ENCODE measurements around the gene SBF2. TPM values are rescaled to one million over a fixed set of nuclear protein-coding genes. Genes with fewer than 3 reads are reported as not detected.
"Not testable (repeated sequence)": the region's sequence is repeated elsewhere in the genome, so short reads cannot be mapped to it uniquely, and the experiment has no call there.

Gene SBF2
- total RNA-seq, 4 donors from 2014 or later = 20.6 to 48.6 (median 26.0) TPM

DNA sequence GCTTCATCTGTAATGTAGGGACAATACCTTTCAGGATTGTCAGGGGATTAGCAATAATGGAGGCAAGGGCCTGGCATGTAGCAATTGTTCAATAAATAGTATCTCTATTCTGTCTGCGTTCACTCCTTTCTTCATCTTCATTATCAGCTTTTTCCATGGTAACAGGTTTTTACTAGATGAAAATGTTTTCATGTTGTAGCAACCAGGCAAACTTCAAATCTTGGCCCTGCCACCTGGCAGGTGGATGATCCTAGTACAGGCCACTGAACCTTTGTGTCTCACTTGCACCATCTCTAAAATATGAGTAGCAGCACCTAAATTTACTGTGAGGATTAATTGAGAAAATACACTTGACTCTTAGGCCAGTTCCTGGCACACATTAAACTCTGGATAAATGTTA lies 546.8 kb downstream of the SBF2 start:
- Histone ChIP-seq H3K27me3 (no peaks in the 10 kb centered on the region), H3K36me3 (peaks cover 0 to 61% (median 7%) of the 10 kb centered on the region in 3 donors), H3K27ac (peak overlapping the region in 1 of 4 donors; percentile 68), H3K4me3 (no peak overlapping the region), H3K4me1 (peaks cover 0 to 32% (median 0%) of the 10 kb centered on the region in 3 donors), H3K9me3 (no peaks in the 10 kb centered on the region)
- intact Hi-C loops (cut with DNase I) = no loop called here
- no peak for DNase-seq
- TF ChIP-seq POLR2A (IDR thresholded peaks at IDR 0.05) = no peak
- TF ChIP-seq, protein P1, sequence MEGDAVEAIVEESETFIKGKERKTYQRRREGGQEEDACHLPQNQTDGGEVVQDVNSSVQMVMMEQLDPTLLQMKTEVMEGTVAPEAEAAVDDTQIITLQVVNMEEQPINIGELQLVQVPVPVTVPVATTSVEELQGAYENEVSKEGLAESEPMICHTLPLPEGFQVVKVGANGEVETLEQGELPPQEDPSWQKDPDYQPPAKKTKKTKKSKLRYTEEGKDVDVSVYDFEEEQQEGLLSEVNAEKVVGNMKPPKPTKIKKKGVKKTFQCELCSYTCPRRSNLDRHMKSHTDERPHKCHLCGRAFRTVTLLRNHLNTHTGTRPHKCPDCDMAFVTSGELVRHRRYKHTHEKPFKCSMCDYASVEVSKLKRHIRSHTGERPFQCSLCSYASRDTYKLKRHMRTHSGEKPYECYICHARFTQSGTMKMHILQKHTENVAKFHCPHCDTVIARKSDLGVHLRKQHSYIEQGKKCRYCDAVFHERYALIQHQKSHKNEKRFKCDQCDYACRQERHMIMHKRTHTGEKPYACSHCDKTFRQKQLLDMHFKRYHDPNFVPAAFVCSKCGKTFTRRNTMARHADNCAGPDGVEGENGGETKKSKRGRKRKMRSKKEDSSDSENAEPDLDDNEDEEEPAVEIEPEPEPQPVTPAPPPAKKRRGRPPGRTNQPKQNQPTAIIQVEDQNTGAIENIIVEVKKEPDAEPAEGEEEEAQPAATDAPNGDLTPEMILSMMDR (IDR thresholded peaks at IDR 0.05) = no peak
- WGBS, 2 donors = 65% methylated on average over 1 of the region's 1 CpG

- no peak for DNase-seq
- intact Hi-C loops (cut with DNase I) = loop anchor here (2.0 kb wide), 1 partner anchor 129 kb away; no protein-coding TSS in a partner anchor
- WGBS, 2 donors = 86 to 91% methylated on average over 6 to 7 of the region's 7 CpGs
- Histone ChIP-seq H3K9me3 (no peaks in the 10 kb centered on the region), H3K4me3 (no peak overlapping the region), H3K27ac (no peak overlapping the region), H3K36me3 (peaks cover 0 to 69% (median 6%) of the 10 kb centered on the region in 3 donors), H3K4me1 (peaks cover 0 to 34% (median 0%) of the 10 kb centered on the region in 3 donors), H3K27me3 (no peaks in the 10 kb centered on the region)
- TF ChIP-seq, protein P1 (IDR thresholded peaks at IDR 0.05) = no peak
- TF ChIP-seq POLR2A (IDR thresholded peaks at IDR 0.05) = no peak
These were observed 548.4 kb downstream of the SBF2 start for GRCh38 chr11:9745411-9746211.

DNA sequence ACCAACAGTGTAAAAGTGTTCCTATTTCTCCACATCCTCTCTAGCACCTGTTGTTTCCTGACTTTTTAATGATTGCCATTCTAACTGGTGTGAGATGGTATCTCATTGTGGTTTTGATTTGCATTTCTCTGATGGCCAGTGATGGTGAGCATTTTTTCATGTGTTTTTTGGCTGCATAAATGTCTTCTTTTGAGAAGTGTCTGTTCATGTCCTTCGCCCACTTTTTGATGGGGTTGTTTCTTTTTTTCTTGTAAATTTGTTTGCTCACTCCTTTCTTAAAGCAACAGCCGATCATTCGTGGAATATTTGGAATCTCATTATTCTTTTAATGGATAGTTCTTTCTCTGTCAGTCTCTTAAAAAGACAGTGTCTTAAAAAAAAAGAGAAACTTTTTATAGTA lies 550.5 kb downstream of the SBF2 start:
- H3K4me3 ChIP-seq; H3K27ac ChIP-seq; H3K27me3 ChIP-seq; intact Hi-C loops (cut with DNase I); H3K9me3 ChIP-seq; DNase-seq: not testable (repeated sequence)
- peaks cover 0 to 70% (median 4%) of the 10 kb centered on the region in 3 donors for H3K36me3 ChIP-seq
- peaks cover 0 to 30% (median 0%) of the 10 kb centered on the region in 3 donors for H3K4me1 ChIP-seq
- 81 to 85% methylated on average over 3 of the region's 3 CpGs for WGBS, 2 donors

DNA sequence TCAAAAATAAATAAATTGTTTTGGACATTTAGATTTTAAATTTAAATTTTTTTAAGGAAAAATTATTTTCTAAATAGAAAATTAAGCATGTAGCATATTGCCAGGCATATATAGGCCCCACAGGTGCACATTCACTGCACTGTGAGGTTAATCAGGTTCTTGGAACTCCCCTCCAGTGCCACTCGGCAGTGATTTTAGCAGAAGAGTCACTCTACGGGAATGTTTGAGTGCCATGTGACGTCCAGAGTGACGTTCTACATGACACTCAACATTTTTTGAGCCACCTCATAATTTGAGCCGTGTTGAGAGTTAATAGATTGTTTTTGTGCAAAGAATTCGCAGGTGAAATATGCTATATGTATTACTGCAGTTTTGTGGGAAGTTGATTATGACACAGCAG lies 552.8 kb downstream of the SBF2 start:
- no peak for TF ChIP-seq POLR2A (IDR thresholded peaks at IDR 0.05)
- TF ChIP-seq, protein P1 (IDR thresholded peaks at IDR 0.05) = no peak
- no peak overlapping the region for H3K4me3 ChIP-seq
- peak overlapping the region in 1 of 4 donors; percentile 33 for H3K27ac ChIP-seq
- WGBS, 2 donors = 81 to 90% methylated on average over 6 of the region's 6 CpGs
- peaks cover 0 to 86% (median 4%) of the 10 kb centered on the region in 3 donors for H3K36me3 ChIP-seq
- intact Hi-C loops (cut with DNase I) = no loop called here
- DNase-seq = no peak
- no peaks in the 10 kb centered on the region for H3K27me3 ChIP-seq
- H3K4me1 ChIP-seq = peaks cover 0 to 16% (median 0%) of the 10 kb centered on the region in 3 donors
- H3K9me3 ChIP-seq = no peaks in the 10 kb centered on the region

DNA sequence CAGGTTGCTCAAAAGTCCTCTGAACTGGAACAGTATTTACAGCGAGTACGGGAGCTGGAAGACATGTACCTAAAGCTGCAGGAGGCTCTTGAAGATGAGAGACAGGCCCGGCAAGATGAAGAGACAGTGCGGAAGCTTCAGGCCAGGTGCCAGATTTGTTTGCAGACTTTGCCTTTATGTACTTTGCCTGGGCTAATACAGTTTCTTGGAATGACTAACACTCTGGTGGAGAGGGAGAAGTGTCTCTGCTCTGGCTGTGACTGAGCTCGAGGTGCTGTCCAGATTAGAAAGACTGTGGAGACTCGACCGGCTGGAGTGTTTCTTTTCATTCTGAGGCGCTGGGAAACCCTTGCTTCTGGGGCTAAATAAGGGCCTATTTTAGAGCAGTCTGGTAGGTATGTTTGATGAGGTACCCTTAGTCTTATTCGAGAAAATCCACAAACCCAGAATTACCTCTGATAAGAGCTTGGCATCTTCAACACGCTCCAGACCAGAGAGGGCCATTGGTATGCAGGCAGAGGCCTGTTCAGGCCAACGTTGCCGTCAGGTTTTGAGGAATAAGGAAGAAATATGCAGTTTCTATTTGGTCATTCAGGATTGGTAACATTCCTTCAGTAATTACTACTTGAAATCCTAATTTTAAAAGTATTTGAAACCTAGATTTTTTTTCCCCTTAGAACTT lies 553.7 kb downstream of the SBF2 start:
- WGBS, 2 donors = 34 to 64% methylated on average over 8 to 11 of the region's 12 CpGs
- DNase-seq = no peak
- intact Hi-C loops (cut with DNase I) = no loop called here
- peaks cover 0 to 86% (median 4%) of the 10 kb centered on the region in 3 donors for H3K36me3 ChIP-seq
- TF ChIP-seq POLR2A (IDR thresholded peaks at IDR 0.05) = no peak
- TF ChIP-seq, protein P1 (IDR thresholded peaks at IDR 0.05) = no peak
- H3K27me3 ChIP-seq = no peaks in the 10 kb centered on the region
- no peak overlapping the region for H3K4me3 ChIP-seq
- H3K4me1 ChIP-seq = peaks cover 0 to 16% (median 0%) of the 10 kb centered on the region in 3 donors
- peak overlapping the region in 2 of 4 donors; percentile 0 to 33 for H3K27ac ChIP-seq
- peaks cover 0 to 6% (median 0%) of the 10 kb centered on the region in 3 donors for H3K9me3 ChIP-seq

Data from esophagus squamous epithelium (tissue), 5 donors.